ENCODE measurements around the gene KCNIP4.

KCNIP4 gene

DNA sequence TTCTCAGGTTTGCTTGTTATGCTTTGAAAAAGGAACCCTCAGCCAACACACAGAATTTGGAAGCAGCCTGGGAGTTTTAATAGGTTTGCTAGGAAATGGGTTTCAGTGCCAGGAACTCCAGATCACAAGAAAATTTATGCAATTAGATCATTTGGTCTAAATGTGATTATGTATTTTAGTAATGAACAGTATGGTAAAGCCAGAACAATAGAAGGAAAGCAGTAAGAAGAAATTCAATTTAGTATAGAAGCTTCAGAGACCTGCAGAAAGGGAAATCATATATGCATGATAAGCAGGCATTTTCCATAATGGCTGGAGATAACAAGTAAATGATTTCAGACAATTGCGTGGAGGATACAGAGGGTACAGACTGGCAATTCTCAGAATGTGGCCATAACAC, 184.7 kb downstream of the KCNIP4 start:
- DNase-seq (ENCODE audit: low spot score) = no peak

DNA sequence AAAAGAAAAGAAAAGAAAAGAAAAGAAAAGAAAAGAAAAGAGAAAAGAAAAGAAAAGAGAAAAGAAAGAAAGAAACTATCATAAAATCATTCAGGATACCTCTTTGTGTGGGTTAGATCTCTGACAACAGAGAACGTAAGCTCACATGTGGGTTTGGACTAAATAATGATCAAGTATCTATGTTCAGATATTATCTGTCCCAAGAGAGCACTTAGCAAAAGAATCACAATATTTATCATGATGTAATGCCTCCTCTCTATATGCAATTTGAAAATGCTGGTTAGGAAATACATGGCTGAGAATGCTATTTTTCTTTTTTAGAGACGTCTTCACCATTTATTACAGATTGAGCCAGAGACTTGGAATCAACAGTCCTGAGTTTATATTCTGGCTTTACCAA, 191.3 kb downstream of the KCNIP4 start:
- no peak for DNase-seq (ENCODE audit: low spot score)

DNA sequence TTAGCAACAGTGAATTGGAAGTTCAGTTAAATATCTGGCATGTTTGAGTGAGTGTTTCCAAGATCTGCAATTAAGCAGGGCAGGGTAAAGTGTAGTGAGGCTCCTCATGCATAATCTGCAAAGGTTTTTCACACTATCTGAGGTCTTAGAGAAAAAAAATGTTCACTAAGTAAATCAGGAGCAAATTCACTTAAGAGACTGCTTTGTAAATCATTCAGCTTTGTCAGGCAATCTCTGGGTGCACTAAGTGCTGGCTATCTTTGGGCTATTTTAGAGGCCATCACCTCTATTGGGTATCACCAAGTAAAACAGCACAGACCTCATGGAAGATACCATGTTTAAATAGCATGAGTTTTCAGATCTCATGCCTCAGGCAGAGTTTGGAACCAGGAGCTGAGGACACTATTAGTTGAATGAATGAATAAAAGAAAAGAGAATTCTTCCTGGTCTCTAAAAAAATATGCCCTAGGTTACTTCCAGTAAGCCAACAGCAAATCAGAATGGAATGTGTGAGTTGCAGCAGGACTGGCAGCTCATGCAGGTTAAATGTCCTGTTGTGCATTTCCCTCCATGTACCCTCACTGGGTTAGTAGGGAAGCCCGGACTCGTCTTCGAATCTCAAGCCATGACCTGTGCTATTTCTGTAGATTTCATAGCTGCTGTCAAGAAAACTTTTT, 195.3 kb downstream of the KCNIP4 start:
- no peak for DNase-seq (ENCODE audit: low spot score)

DNA sequence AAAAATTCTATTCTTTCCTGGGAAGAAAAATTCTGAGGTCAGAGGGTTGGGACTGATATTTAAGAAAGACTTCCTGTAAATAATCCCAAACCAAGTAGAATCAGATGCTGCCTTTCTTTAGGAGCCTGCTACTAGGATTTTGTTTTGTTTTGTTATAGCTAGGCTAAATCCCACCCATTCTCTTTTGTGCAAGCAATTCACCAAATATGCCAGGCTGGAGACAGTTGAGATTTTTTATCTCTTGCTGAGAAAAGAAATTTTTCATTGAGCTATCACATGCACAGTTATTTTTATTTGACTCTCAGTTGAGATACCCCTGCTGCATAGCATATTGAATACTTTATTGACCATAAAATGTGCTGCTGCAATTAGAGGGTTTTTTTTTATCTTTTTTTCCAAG, 196.0 kb downstream of the KCNIP4 start:
- no peak for DNase-seq (ENCODE audit: low spot score)

DNA sequence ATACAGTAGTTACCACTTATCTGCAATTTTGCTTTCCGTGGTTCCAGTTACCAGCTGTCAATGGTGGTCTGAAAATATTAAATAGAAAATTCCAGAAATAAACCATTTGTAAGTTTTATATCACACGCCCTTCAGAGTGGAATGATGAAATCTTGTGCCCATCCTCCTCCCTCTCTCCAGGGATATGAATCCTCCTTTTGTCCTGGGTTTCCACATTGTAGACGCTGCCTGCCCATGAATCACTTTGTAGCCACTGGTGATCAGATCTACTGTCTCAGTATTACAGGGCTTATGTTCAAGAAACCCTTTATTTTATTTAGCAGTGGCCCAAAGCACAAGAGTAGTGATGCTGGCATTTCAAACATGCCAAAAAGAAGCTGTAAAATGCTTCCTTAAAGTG, 198.6 kb downstream of the KCNIP4 start:
- no peak for DNase-seq (ENCODE audit: low spot score)

DNA sequence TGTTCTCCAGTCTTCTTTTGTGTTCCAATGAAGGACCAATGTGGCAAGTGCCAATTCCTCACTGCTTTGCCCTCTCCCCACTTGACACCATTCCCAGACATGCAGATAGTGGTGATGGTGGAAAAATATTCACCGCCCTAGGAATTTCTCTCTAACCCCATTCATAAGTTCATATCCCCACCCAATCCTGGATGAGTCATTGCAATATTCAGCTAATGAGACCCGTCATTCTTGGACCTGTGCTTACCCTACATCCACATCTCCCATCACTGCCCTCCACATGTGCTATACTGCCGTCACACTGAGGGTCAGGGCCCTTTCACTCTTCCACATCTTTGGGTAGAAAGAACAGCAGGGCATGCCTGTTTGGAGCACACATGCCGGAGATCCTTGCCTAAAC, 199.2 kb downstream of the KCNIP4 start:
- no peak for DNase-seq (ENCODE audit: low spot score)

DNA sequence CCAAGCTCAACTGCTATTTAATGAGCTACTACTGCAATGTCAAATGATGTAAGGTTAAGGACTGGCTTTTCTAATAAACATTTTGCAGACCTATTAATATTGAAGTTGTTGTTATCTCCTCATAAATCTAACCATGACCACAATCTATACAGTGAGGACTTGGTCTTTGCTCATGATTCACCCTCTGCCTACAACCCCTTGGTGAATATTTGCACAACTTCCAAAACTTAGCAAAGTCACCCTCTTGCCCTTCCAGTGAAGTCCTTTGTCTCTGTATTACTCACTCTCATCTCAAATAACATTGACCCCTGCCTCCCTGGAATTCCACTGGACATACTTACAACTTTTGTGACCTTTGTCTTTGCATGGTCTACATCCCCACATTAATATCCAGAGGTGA, 204.5 kb downstream of the KCNIP4 start:
- DNase-seq (ENCODE audit: low spot score) = no peak

DNA sequence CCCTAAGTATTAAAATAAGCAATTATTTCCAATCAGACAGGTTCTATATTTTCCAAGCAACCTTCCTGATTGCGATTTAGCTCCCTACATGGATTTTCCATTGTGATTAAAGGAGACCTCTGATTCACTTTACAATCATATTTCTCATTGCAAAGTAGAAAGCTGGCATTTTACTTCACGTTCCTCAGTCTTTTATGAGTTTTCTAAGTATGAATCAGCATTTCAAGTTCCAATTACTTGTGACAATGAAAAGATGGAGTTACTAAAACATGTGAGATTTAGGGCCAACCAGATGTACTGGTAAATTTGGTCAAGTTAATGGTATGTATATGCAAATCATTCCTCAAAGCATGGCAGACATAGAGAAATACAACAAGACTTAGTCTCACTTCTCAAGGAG, 206.2 kb downstream of the KCNIP4 start:
- no peak for DNase-seq (ENCODE audit: low spot score)

DNA sequence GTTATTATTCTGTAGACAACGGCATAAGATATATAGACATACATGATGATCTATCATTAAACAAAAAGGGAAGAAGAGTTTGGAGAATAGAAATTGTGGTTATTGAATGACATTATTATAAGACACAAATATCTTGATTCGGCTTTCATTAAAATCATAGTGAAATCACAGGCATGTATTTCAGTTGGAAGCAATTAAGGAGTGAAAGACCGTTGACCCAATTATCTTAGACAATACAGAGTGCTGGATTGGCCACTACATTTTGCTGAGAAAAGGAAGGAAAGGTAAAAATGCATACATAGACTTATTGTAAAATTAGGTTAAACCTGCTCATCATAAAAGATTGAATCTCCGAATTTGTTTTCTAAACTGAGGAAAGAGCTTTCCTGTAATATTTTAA, 209.8 kb downstream of the KCNIP4 start:
- no peak for DNase-seq (ENCODE audit: low spot score)

DNA sequence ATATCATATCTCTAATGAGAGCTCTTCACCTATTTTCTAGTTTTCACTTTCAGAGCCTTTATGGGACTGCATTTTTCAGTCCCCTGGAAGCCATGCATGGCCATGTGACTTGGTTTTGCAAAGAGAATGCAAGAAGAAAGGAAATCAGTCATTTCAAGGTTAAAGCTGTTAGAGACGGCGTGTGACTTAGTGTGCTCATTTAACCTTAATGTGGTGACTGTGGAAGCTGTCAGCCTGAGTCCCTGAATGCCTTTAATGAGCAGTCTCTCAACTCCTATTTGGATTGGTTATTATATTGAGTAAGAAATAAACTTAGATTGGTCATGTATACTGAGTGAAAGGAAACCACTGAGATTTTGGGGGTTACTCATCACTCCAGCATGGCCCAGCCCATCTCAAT, 212.7 kb downstream of the KCNIP4 start:
- no peak for DNase-seq (ENCODE audit: low spot score)

DNA sequence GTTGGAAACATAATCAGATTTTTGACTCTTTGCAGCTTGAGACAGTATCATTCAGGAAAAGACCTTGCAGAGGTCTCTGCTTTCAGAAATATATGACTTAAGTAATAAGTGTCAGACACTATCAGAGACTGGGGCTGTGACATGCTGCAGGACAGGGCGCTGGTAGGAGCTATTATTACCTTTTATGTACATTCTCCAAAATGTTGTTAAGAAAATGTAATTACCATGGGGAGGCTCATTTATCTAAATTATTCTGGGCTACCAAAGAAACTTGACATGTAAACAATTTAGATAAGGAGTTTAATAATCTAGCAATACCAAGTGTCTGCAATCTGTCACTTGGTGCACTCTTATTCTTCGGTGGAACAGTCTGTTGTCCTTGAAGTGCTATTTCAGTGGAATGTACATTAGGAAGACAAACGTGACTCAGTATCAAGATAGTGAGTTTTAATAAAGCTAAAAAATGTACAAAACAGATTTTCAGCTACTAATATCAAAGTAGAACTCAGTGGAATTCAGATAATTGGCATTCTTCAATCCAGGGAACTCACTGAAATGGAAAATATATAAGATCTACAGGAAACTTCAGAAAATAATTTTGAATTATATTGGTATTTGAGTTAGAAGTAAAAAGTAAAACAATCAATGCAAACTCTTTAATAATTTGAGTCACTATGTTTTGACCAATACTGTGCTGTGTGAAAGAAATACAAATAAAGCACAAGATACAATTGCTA, 214.5 kb downstream of the KCNIP4 start:
- no peak for DNase-seq (ENCODE audit: low spot score)

DNA sequence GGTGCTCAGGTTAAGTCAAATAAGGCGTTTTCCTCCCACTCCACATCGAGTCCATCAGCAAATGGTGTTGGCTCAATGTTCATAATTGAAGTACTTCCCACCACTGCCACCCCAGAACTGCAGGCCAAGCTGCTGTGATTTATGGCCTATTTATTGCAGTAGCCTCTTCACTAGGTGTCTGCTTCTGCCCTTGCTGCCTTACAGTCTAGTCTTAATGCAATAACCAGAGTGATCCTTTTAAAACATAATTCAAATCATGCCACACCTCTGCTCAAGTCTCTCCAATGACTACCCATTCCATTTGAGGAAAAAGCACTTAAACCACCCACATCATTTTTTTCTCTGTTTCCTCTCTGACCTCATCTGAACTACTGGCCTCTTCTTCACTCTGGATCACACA, 220.3 kb downstream of the KCNIP4 start:
- DNase-seq (ENCODE audit: low spot score) = no peak

DNA sequence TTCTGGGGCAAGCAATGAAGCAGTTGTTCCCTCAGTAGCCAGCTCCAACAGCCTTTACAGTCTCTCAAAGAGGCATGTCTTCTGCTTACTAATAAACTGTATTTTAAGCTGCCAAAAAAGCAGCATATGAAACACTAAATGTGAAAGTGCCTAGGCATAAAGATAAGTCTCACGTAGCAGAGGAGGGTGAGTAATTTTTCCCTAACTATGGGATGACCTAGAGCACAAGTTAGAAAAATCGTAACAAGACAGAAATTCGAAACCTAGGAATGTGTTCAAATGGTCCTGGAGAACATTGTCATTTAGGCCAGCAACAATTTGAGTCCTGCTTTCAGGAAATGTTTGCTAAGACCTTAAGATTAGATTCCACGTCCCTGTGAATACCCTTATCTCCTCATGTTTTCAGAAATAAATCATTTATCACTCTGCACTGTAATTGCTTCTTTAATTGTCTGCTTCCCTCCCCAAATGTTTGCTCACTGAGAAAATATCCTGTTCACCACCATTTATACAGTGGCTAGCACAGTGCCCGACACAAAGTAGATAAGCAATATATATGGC, 222.2 kb downstream of the KCNIP4 start:
- no peak for DNase-seq (ENCODE audit: low spot score)

DNA sequence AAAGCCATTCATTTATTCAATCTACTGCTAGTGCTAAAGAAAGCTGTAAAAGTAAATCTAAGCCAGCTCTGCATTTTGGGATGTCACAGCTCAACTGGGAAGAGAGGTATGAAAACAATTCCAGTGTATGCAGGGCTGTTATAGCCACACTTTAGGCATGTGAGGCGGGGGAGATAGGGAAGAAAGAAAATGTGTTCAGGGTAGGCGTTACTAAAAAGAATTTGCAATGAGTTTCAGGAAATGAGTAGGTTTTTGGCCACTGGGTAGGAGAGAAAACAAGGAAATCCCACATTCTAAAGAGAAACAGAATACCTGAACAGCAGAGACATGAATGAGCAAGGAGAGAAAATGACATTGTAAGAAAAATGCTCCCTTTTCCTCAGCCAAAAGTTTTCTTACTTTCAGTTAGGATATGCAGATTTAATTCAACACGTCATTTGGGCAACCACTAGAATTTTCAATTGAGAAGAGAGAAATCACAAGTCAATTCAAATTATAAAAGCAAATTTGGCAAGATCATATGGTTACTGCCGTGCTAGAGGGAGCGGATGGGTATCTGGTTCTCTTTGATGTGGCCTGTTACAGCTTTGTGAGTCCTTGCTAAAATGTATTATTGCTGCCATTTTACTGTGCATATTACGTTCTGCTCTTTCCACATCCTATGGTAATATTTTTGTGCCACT, 226.3 kb downstream of the KCNIP4 start:
- DNase-seq (ENCODE audit: low spot score) = no peak

DNA sequence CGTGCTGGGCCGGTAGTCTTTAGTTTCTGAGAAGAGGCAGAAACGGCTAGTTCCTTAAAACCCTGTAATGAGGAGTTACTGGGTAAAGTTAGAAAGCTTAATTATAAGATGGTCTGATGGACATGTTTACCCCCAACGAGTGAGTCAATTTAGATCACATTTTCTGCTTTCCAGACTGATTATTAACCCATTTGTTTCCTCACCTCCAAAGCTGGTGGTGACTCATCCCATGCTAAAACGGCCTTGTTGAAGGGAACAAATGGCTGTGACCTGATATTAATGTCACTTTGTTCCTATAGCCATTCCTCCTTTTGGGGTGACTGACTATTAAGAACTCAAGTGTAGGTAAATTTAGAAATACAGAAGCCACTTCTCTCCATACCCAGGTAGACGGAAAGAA, 232.0 kb downstream of the KCNIP4 start:
- no peak for DNase-seq (ENCODE audit: low spot score)

DNA sequence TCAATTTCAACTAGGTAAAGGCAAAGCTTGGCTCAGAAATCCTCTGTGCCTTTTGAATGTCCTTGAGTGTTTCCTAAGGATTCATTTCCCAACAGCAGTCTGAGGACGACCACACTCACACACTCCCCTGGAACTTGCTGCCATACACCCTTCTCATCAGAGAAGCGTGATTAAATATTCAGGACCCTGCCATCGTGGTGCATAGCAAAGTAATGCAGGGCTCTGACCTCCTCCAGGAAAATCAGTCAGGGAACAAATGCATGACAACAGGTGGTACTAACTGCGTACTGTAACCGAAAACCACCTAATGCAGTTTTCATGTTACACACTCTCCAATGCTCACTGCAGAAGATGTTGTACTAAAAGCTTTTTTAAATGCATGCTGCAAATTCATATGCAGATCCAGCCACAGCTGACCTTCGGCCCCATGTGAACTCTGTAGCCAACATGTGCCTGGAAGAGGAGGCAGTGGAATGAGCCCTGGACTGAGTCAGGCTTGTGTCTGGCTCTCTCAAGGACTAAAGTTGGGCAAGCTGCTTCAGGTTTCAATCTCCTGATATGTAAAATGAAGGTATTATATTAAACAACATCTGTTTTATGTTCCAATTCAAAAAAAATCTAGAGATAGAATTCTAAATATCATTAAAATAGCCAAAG, 238.3 kb downstream of the KCNIP4 start:
- DNase-seq (ENCODE audit: low spot score) = no peak

DNA sequence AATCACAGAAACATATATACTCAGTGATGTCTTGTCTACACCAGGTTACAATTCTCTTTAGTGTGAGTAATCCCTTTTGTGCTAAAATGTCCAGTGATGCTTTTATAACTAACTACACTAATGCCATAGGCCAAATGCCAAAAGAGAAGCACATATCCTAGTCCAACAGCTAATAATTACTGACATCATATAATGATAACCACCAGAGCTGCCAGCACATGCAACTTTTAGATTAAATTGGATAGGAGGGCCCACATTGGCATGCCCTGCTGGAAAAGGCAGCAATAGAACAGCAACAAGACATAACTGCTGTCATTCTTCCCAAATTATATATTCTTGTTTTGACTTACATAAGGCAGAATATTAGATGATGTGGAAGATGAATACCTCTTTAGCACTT, 238.8 kb downstream of the KCNIP4 start:
- DNase-seq (ENCODE audit: low spot score) = no peak

DNA sequence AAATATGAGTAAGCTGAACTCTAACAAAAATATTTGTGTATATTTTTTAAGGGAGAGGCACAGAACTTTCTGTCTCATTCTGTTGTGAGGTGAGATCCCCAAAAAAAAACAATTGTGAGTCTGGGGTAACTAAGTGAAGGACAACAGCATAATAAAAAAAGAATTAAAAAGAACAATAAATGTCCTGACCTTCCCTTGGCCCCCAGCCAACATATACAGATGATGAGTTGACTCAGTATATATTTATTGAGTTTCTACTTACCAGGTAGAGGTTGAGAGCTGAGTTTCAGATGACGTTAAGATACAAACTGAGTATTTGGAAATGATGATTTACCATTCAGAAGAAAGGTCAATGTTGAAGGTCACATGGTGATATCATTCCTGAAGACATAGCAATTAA, 239.5 kb downstream of the KCNIP4 start:
- DNase-seq (ENCODE audit: low spot score) = no peak

DNA sequence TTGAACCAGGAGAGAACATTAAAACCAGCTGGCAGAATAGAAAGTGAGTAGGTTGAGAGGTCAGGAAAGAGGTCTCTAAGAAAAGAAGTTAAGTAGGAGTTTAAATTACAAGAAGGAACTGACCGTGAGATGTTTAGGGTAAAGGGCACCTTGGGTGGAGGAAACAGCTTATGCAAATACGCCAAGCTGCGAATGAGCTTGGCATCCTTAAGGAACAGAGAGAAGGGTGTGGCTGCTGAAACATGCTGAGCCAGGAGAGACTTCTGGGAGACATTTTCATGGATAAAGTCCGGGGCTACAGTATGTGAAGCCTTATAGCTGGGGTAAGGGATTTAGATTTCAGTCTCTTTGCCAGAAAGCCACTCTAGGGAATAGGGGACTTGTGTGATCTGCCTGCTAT, 249.1 kb downstream of the KCNIP4 start:
- no peak for DNase-seq (ENCODE audit: low spot score)

DNA sequence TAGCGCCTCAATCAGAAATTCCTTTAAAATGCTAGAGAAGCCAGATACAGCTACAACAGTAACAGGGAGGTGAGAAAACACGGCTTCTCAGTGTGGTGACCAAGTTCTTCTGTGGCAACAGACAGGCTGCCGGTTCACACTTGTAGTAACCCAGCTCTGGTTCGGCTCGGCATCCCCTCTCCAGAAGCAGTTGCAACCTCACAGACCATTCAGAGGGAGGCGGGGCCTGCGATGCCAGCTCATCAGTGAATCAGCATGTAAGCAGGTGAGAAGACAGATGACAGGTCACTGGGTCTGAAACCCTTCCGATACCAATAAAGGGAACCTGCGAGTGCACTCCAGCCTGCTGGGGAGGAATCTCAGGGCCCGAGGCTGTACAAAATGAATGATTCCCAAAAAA, 251.0 kb downstream of the KCNIP4 start:
- DNase-seq (ENCODE audit: low spot score) = no peak

DNA sequence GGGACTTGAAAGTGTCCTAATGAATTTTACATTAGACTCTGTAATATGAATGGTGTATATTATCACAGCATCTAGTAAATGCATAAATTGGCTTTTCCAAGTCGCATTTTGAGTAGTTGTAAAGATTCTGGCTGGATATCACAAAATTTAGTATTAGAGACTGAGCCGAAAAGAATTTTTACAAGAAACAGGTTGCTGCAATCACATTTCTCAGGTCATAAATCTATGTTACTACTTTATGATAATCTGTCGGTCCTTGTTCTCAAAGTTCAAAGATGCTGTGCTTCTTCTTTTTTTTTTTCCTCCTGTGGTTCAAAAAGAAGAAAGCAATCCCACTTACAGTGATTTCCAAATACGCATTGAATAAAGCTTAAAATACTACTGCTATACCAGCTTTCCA, 253.4 kb downstream of the KCNIP4 start:
- DNase-seq (ENCODE audit: low spot score) = no peak

DNA sequence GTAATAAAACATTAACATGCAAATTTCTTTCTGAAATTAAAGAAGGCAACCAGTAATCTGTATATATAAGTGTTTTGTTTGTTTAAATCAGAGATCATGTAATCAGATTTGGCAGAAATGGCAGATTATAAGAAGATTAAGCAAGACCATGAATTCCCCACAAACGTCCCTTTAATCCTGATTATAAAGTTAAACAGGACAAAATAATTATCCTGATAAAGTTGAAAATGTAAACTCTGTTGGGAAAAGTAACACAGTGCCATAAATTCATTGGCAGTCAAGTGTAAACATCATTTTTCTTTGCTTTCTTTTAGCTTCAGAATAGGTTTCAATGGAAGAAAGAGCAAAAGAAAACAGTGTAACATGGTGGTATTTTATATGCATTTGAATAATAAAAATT, 256.3 kb downstream of the KCNIP4 start:
- DNase-seq (ENCODE audit: low spot score) = no peak
